Measurements from ENCODE around the gene C17orf75. TPM values are rescaled to one million over a fixed set of nuclear protein-coding genes. Genes with fewer than 3 reads are reported as not detected.

C17orf75 gene
- total and polyA plus RNA-seq, 10 of the 15 experiments (the other 5 are each of a cell fraction or from before 2014, with no cell fraction given): 21.7 to 53.0 (median 27.3) TPM

GRCh38 chr17:32357615-32358014, 15.6 kb upstream of the C17orf75 start (continued):
- TF ChIP-seq IRF3 (IDR thresholded peaks at IDR 0.05) (no peak), KDM1A (IDR thresholded peaks at IDR 0.05; ENCODE audit: borderline replicate concordance) (no peak), ZNF24 (IDR thresholded peaks at IDR 0.05) (no peak), SKIL (IDR thresholded peaks at IDR 0.05; ENCODE audit: low read depth, poor library complexity, severe bottlenecking) (no peak)

- RAD21 ChIA-PET (ENCODE audit: unreplicated experiment): no interaction called here
- peaks cover 14 to 44% of the 10 kb centered on the region in 2 experiments for H3K36me3 ChIP-seq (ENCODE audit: control insufficient read depth in 2 of 2, insufficient read depth in 2 of 2, low read length in 1 of 2)
- POLR2A ChIA-PET: interaction anchor here (1.8 kb wide), 1 partner anchor 17 kb away, joined by 6 read pairs; no protein-coding TSS in a partner anchor
- H4K20me1 ChIP-seq (ENCODE audit: control insufficient read depth, insufficient read depth): peaks cover 13% of the 10 kb centered on the region
- DNase-seq (ENCODE audit: low read depth, low spot score) (no peak), FAIRE-seq (no peak), ATAC-seq (peak; percentile 10; the same call in 1 of the 3 replicates)
- TF ChIP-seq CBX3 (IDR thresholded peaks at IDR 0.05; ENCODE audit: borderline replicate concordance, low read depth) (no peak), BCL11A (IDR thresholded peaks at IDR 0.05; ENCODE audit: low read depth, low read length) (no peak), EZH2 (IDR thresholded peaks at IDR 0.05; ENCODE audit: borderline replicate concordance, control insufficient read depth, low read depth, low read length) (no peak), SP1 (IDR thresholded peaks at IDR 0.05; ENCODE audit: low read depth, low read length) (no peak)
- H3K27me3 ChIP-seq (replicated peaks in 1 of 2; ENCODE audit: control insufficient read depth in 2 of 2, insufficient read depth in 2 of 2, low read length in 1 of 2): no peaks in the 10 kb centered on the region
- no peak overlapping the region for H2AFZ ChIP-seq (ENCODE audit: control insufficient read depth, low read depth, low read length)
- H3K9ac ChIP-seq (ENCODE audit: control insufficient read depth, insufficient read depth, low read length): no peak overlapping the region
- BruUV-seq (replicated peaks): no TSS peak
- no peak overlapping the region for H3K4me2 ChIP-seq (ENCODE audit: control insufficient read depth, insufficient read depth)
- CTCF ChIA-PET: no interaction called here
- H3K27ac ChIP-seq (ENCODE audit: control insufficient read depth, insufficient read depth): no peak overlapping the region
- in situ Hi-C loops (cut with MboI) (no loop called here), intact Hi-C loops (cut with micrococcal nuclease; ENCODE audit: unreplicated experiment) (no loop called here)
- 70% methylated on average over 5 of the region's 5 CpGs for WGBS (ENCODE audit: insufficient coverage, insufficient replicate concordance, low lambda C conversion rate, missing lambda C conversion rate)
- H3K9me3 ChIP-seq (replicated peaks; ENCODE audit: control insufficient read depth, insufficient read depth, low read length): no peaks in the 10 kb centered on the region
- H3K4me1 ChIP-seq (ENCODE audit: control insufficient read depth, insufficient read depth, low read length): peaks cover 10% of the 10 kb centered on the region; the same call in 1 of the 2 replicates
- SMC1A ChIA-PET (ENCODE audit: uncharacterized antibody, unreplicated experiment): interaction anchor here (1.0 kb wide), 1 partner anchor 17 kb away, joined by 3 read pairs; no protein-coding TSS in a partner anchor
- peak overlapping the region; percentile 59 for H3K4me3 ChIP-seq
- peaks cover 81% of the 10 kb centered on the region for H3K79me2 ChIP-seq (ENCODE audit: control insufficient read depth, insufficient read depth, low read length)
Measured at GRCh38 chr17:32356750-32357149, 14.8 kb upstream of the C17orf75 start.
